UCSD-AML1 (cell line): ENCODE measurements around the gene SLC22A15.
"Not testable (repeated sequence)": the region's sequence is repeated elsewhere in the genome, so short reads cannot be mapped to it uniquely, and the experiment has no call there.

ENCODE experiments used
- DNase-seq: peaks from one replicate; lab custom pipeline; 2025; ENCODE audit not compliant: unreplicated experiment; lab: John Stamatoyannopoulos, UW

SLC22A15 gene

GRCh38 chr1:115976062-115976920 is at the start of gene SLC22A15:
Gene SLC22A15 (plus strand): TSS chr1:115976513. CDS start chr1:115976628, 115 bp downstream.
- DNase-seq = peak; percentile 86

- DNase-seq = no peak
Measured at GRCh38 chr1:115927971-115928370, 48.3 kb upstream of the SLC22A15 start.

- no peak for DNase-seq
Measured at GRCh38 chr1:115929881-115930280, 46.4 kb upstream of the SLC22A15 start.

GRCh38 chr1:115933625-115934024 is 42.7 kb upstream of the SLC22A15 start:
- no peak for DNase-seq

GRCh38 chr1:115939455-115939854 is 36.9 kb upstream of the SLC22A15 start:
- DNase-seq = no peak

GRCh38 chr1:115946116-115946515 is 30.2 kb upstream of the SLC22A15 start:
- DNase-seq = no peak

- no peak for DNase-seq
Measured at GRCh38 chr1:115949156-115949555, 27.2 kb upstream of the SLC22A15 start.

GRCh38 chr1:115951560-115951959 is 24.8 kb upstream of the SLC22A15 start:
- no peak for DNase-seq

GRCh38 chr1:115952547-115952946 is 23.8 kb upstream of the SLC22A15 start:
- no peak for DNase-seq

- DNase-seq = peak; percentile 17
Measured at GRCh38 chr1:115953180-115953579, 23.1 kb upstream of the SLC22A15 start.

- DNase-seq = no peak
Measured at GRCh38 chr1:115954684-115955083, 21.6 kb upstream of the SLC22A15 start.

GRCh38 chr1:115955228-115955627 is 21.1 kb upstream of the SLC22A15 start:
- no peak for DNase-seq

GRCh38 chr1:115958866-115959265 is 17.4 kb upstream of the SLC22A15 start:
- DNase-seq = no peak

- DNase-seq = peak; percentile 35
Measured at GRCh38 chr1:115969509-115969908, 6.8 kb upstream of the SLC22A15 start.

GRCh38 chr1:115971778-115972177 is 4.5 kb upstream of the SLC22A15 start:
- DNase-seq = not testable (repeated sequence)

- no peak for DNase-seq
Measured at GRCh38 chr1:115973154-115973553, 3.2 kb upstream of the SLC22A15 start.

- no peak for DNase-seq
Measured at GRCh38 chr1:115975569-115976061, 698 bp upstream of the SLC22A15 start.

GRCh38 chr1:115976921-115977498 is 697 bp downstream of the SLC22A15 start:
- DNase-seq = peak; percentile 53

- DNase-seq = peak; percentile 49
Measured at GRCh38 chr1:115977499-115978258, 1.4 kb downstream of the SLC22A15 start.

GRCh38 chr1:115978292-115978941 is 2.1 kb downstream of the SLC22A15 start:
- peak; percentile 16 for DNase-seq

- DNase-seq = no peak
Measured at GRCh38 chr1:115980156-115980555, 3.8 kb downstream of the SLC22A15 start.
